Effector memory CD4-positive, alpha-beta T cell (primary cell): ENCODE data around the gene SLC13A5.

ENCODE experiments used
- DNase-seq, 3 donors: peaks; one replicate each; pipeline ENCODE4 v3.0.0-alpha.2; 2020
- H3K27ac ChIP-seq: 2 replicates; pipeline ENCODE4 v1.7.0; 2013; ENCODE audit warnings: mild to moderate bottlenecking, low read length, moderate library complexity; ENCODE audit not compliant: insufficient read depth, poor library complexity, severe bottlenecking
- H3K27me3 ChIP-seq: replicated peaks from 2 replicates; pipeline ENCODE4 v1.7.0; 2013; ENCODE audit warnings: mild to moderate bottlenecking, low read length; ENCODE audit not compliant: insufficient read depth, control insufficient read depth, poor library complexity, severe bottlenecking
- H3K36me3 ChIP-seq: 2 replicates; pipeline ENCODE4 v1.7.0; 2013; ENCODE audit warnings: mild to moderate bottlenecking, low read length, moderate library complexity; ENCODE audit not compliant: control insufficient read depth, insufficient read depth
- H3K4me1 ChIP-seq: 2 replicates; pipeline ENCODE4 v1.7.0; 2013; ENCODE audit warnings: low read length, mild to moderate bottlenecking; ENCODE audit not compliant: control insufficient read depth, insufficient read depth, poor library complexity, severe bottlenecking
- H3K4me3 ChIP-seq: 2 replicates; pipeline ENCODE4 v1.7.0; 2013; ENCODE audit warnings: low read length, low read depth, mild to moderate bottlenecking; ENCODE audit not compliant: insufficient read depth, poor library complexity, severe bottlenecking
- H3K9me3 ChIP-seq: 2 replicates; pipeline ENCODE4 v1.7.0; 2013; ENCODE audit warnings: mild to moderate bottlenecking, low read length, moderate library complexity; ENCODE audit not compliant: control insufficient read depth

SLC13A5 gene

DNA sequence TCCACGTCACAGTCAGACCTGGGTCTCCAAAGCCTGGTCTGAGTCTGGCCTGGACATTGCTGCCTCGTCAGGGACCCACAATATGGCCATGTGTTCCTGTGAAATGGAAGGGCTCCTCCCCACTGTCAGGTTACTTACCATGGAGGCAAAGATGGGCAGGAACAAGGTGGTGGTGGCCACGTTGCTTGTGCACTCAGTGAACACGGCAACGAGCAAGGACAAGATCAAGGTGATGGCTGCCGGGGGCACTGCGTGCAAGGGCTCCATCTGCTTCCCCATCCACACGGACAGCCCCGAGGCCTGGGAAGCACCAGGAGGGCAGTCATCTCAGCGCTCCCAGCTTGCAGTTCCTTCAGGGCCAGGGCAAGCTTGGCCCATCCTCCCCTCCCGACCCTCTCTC lies 22.5 kb downstream of the SLC13A5 start:
- H3K9me3 ChIP-seq, result no peaks in the 10 kb centered on the region
- H3K27ac ChIP-seq, result no peak overlapping the region
- no peaks in the 10 kb centered on the region for H3K4me1 ChIP-seq
- H3K27me3 ChIP-seq, result no peaks in the 10 kb centered on the region
- DNase-seq, result no peak
- H3K4me3 ChIP-seq, result no peak overlapping the region
- no peaks in the 10 kb centered on the region for H3K36me3 ChIP-seq

- H3K36me3 ChIP-seq, result no peaks in the 10 kb centered on the region
- H3K4me3 ChIP-seq, result no peak overlapping the region
- H3K4me1 ChIP-seq, result no peaks in the 10 kb centered on the region
- H3K27me3 ChIP-seq, result no peaks in the 10 kb centered on the region
- H3K9me3 ChIP-seq, result no peaks in the 10 kb centered on the region
- H3K27ac ChIP-seq, result no peak overlapping the region
- no peak for DNase-seq
Measured at GRCh38 chr17:6688944-6689343, 24.2 kb downstream of the SLC13A5 start.

GRCh38 chr17:6686026-6686425 lies 27.1 kb downstream of the SLC13A5 start:
- H3K4me3 ChIP-seq, result no peak overlapping the region
- no peak for DNase-seq

GRCh38 chr17:6684881-6685767 lies 28.0 kb downstream of the SLC13A5 start:
- H3K4me1 ChIP-seq, result no peaks in the 10 kb centered on the region
- H3K9me3 ChIP-seq, result no peaks in the 10 kb centered on the region
- H3K27ac ChIP-seq, result no peak overlapping the region
- no peak for DNase-seq
- H3K4me3 ChIP-seq, result no peak overlapping the region
- H3K36me3 ChIP-seq, result no peaks in the 10 kb centered on the region
- peaks cover 5% of the 10 kb centered on the region for H3K27me3 ChIP-seq

More at GRCh38 chr17:6686026-6686425, 27.1 kb downstream of the SLC13A5 start:
- Histone ChIP-seq H3K27ac (no peak overlapping the region), H3K36me3 (no peaks in the 10 kb centered on the region), H3K4me1 (no peaks in the 10 kb centered on the region), H3K9me3 (no peaks in the 10 kb centered on the region), H3K27me3 (no peaks in the 10 kb centered on the region)

- H3K27me3 ChIP-seq, result peaks cover 5% of the 10 kb centered on the region
- no peak for DNase-seq
- H3K9me3 ChIP-seq, result no peaks in the 10 kb centered on the region
- no peak overlapping the region for H3K4me3 ChIP-seq
- no peaks in the 10 kb centered on the region for H3K36me3 ChIP-seq
- no peak overlapping the region for H3K27ac ChIP-seq
- H3K4me1 ChIP-seq, result no peaks in the 10 kb centered on the region
Measured at GRCh38 chr17:6684460-6684783, 28.7 kb downstream of the SLC13A5 start.

- no peak overlapping the region for H3K4me3 ChIP-seq
- H3K27ac ChIP-seq, result no peak overlapping the region
- no peak for DNase-seq
- peaks cover 5% of the 10 kb centered on the region for H3K27me3 ChIP-seq
- H3K9me3 ChIP-seq, result no peaks in the 10 kb centered on the region
- no peaks in the 10 kb centered on the region for H3K4me1 ChIP-seq
- no peaks in the 10 kb centered on the region for H3K36me3 ChIP-seq
Measured at GRCh38 chr17:6683730-6684459, 29.3 kb downstream of the SLC13A5 start.

DNA sequence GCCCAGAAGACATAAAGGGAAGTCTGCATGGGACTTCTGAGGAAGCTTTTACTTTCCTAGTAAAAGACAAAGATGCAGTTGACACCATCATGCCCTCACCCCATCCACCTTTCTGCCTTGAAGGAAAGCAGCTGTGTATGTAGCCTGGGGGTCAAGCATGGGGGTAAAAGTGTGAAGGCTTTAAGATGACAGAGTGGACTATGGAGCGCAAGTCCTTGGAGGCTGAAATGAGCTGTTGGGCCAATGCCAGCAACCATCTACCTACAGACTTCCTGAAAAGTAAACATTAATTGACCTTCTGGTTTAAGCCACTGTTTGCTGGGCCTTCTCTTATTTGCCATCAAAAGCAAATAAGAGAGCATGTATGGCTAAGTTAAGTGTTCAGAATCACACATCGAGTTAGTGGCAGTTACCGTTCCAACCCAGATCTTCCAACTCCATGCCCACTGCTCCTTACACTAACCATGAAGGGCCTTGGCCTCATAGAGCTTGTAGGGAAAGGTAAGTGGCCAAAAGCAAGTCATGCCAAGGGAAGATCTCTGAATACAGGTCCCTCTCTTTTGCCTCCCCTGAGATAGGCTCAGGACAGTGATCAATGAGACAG lies 30.0 kb downstream of the SLC13A5 start:
- no peak overlapping the region for H3K4me3 ChIP-seq
- peaks cover 5% of the 10 kb centered on the region for H3K27me3 ChIP-seq
- H3K4me1 ChIP-seq, result no peaks in the 10 kb centered on the region
- no peak for DNase-seq
- no peaks in the 10 kb centered on the region for H3K36me3 ChIP-seq
- no peaks in the 10 kb centered on the region for H3K9me3 ChIP-seq
- H3K27ac ChIP-seq, result no peak overlapping the region

GRCh38 chr17:6682339-6682738 lies 30.8 kb downstream of the SLC13A5 start:
- H3K36me3 ChIP-seq, result no peaks in the 10 kb centered on the region
- peaks cover 4% of the 10 kb centered on the region for H3K4me1 ChIP-seq
- H3K27ac ChIP-seq, result no peak overlapping the region
- no peak for DNase-seq
- no peaks in the 10 kb centered on the region for H3K9me3 ChIP-seq
- no peak overlapping the region for H3K4me3 ChIP-seq
- H3K27me3 ChIP-seq, result peaks cover 5% of the 10 kb centered on the region

DNA sequence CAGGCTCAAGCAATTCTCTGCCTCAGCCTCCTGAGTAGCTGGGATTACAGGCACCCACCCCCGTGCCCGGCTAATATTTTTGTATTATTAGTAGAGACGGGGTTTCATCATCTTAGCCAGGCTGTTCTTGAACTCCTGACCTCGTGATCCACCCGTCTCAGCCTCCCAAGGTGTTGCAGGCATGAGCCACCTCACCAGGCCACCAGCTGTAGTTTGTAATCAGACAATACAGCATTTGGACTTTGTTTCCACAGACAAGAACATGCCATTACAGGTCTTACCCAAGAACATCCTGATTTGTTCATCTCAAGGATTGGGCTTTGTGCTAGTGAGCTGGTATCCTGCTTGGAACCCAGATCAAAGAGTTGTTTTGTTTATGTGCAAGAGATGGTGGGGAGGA lies 31.5 kb downstream of the SLC13A5 start:
- Histone ChIP-seq H3K4me1 (peaks cover 5% of the 10 kb centered on the region), H3K27ac (no peak overlapping the region), H3K9me3 (no peaks in the 10 kb centered on the region), H3K27me3 (peaks cover 5% of the 10 kb centered on the region), H3K4me3 (no peak overlapping the region), H3K36me3 (no peaks in the 10 kb centered on the region)
- DNase-seq, result no peak

GRCh38 chr17:6681176-6681575 lies 32.0 kb downstream of the SLC13A5 start:
- Histone ChIP-seq H3K4me3 (no peak overlapping the region), H3K4me1 (peaks cover 5% of the 10 kb centered on the region), H3K27me3 (peaks cover 5% of the 10 kb centered on the region), H3K27ac (no peak overlapping the region), H3K9me3 (no peaks in the 10 kb centered on the region), H3K36me3 (no peaks in the 10 kb centered on the region)
- DNase-seq, result no peak
